Activated B cell treated with CpG ODN at 0.5 μM for 24 hours (primary cell): ENCODE results near the gene PRND. TPM values are rescaled to one million over a fixed set of nuclear protein-coding genes. Genes with fewer than 3 reads are reported as not detected.

Experiments
- ATAC-seq: fragments of 200-7000 bp; cut with Tn5 transposase; one replicate; pipeline ENCODE4 v1.10.0; 2021; ENCODE audit warnings: low read depth, mild to moderate bottlenecking, moderate library complexity
- CTCF ChIA-PET: fragments of 350-600 bp; sonication (Branson Sonifier 250); formaldehyde crosslinking; loops from one replicate; lab custom pipeline; 2021; ENCODE audit warnings: antibody characterized with exemption; lab: Charles Lee
- POLR2A ChIA-PET: fragments of 350-600 bp; sonication (Branson Sonifier 250); formaldehyde crosslinking; loops from one replicate; lab custom pipeline; 2021; ENCODE audit warnings: antibody characterized with exemption; lab: Charles Lee
- DNase-seq: peaks from one replicate; pipeline ENCODE4 v3.0.0; 2022
- H3K27ac Mint-ChIP-seq: one replicate; pipeline ENCODE4 v1.8.0; 2020; ENCODE audit warnings: mixed read lengths
- H3K27me3 Mint-ChIP-seq: one replicate; pipeline ENCODE4 v1.8.0; 2021; ENCODE audit warnings: mixed read lengths
- H3K36me3 Mint-ChIP-seq: one replicate; pipeline ENCODE4 v1.8.0; 2021; ENCODE audit warnings: low read depth, mixed read lengths
- H3K4me1 Mint-ChIP-seq: one replicate; pipeline ENCODE4 v1.8.0; 2021; ENCODE audit warnings: mixed read lengths
- H3K4me3 Mint-ChIP-seq: one replicate; pipeline ENCODE4 v1.8.0; 2020; ENCODE audit warnings: mild to moderate bottlenecking, mixed read lengths
- H3K9me3 Mint-ChIP-seq: one replicate; pipeline ENCODE4 v1.8.0; 2020; ENCODE audit warnings: mixed read lengths
- CTCF ChIP-seq: fragments of 200-600 bp; IDR thresholded peaks from one replicate; pipeline ENCODE4 v1.8.0; 2022; ENCODE audit warnings: antibody characterized with exemption, mild to moderate bottlenecking
- intact Hi-C: fragments of 100-400 bp; cut with micrococcal nuclease; formaldehyde crosslinking; loops from one replicate; pipeline ENCODE4 v1.15.1; 2024
- total RNA-seq: library from RNA; stranded (reverse); gene quantifications from 2 replicates; pipeline ENCODE4 v1.2.3, GENCODE V29; 2022

Gene PRND
- total RNA-seq, 1 donor from 2014 or later = not detected

GRCh38 chr20:4697189-4697830, 24.4 kb upstream of the PRND start:
- Mint-ChIP-seq H3K27ac (peak overlapping the region; percentile 21), H3K27me3 (no peaks in the 10 kb centered on the region), H3K4me3 (no peak overlapping the region), H3K36me3 (peaks cover 64% of the 10 kb centered on the region), H3K4me1 (peaks cover 16% of the 10 kb centered on the region), H3K9me3 (no peaks in the 10 kb centered on the region)
- intact Hi-C loops = no loop called here
- no peak for ATAC-seq
- no peak for DNase-seq
- no peak for TF ChIP-seq CTCF
- POLR2A ChIA-PET = no interaction called here
- CTCF ChIA-PET = no interaction called here

- DNase-seq = no peak
- TF ChIP-seq CTCF = no peak
- POLR2A ChIA-PET = no interaction called here
- no peak for ATAC-seq
- Mint-ChIP-seq H3K27me3 (no peaks in the 10 kb centered on the region), H3K27ac (peak overlapping the region; percentile 47), H3K36me3 (peaks cover 61% of the 10 kb centered on the region), H3K4me3 (no peak overlapping the region), H3K9me3 (no peaks in the 10 kb centered on the region), H3K4me1 (peaks cover 16% of the 10 kb centered on the region)
- CTCF ChIA-PET = interaction anchor here (1.0 kb wide), 1 partner anchor 89 kb away, joined by 3 read pairs; no protein-coding TSS in a partner anchor
- intact Hi-C loops = no loop called here
These were observed 23.9 kb upstream of the PRND start for GRCh38 chr20:4697831-4698221.

GRCh38 chr20:4699216-4699615, 22.5 kb upstream of the PRND start:
- no peaks in the 10 kb centered on the region for H3K9me3 Mint-ChIP-seq
- no peak overlapping the region for H3K4me3 Mint-ChIP-seq
- CTCF ChIA-PET = no interaction called here
- intact Hi-C loops = no loop called here
- POLR2A ChIA-PET = no interaction called here
- no peak for TF ChIP-seq CTCF
- H3K27ac Mint-ChIP-seq = no peak overlapping the region
- H3K36me3 Mint-ChIP-seq = peaks cover 52% of the 10 kb centered on the region
- H3K27me3 Mint-ChIP-seq = no peaks in the 10 kb centered on the region
- no peak for DNase-seq
- peaks cover 15% of the 10 kb centered on the region for H3K4me1 Mint-ChIP-seq
- ATAC-seq = no peak

GRCh38 chr20:4699957-4700356, 21.8 kb upstream of the PRND start:
- H3K27me3 Mint-ChIP-seq = no peaks in the 10 kb centered on the region
- no peak overlapping the region for H3K27ac Mint-ChIP-seq
- no peak overlapping the region for H3K4me3 Mint-ChIP-seq
- H3K9me3 Mint-ChIP-seq = no peaks in the 10 kb centered on the region
- ChIA-PET POLR2A (no interaction called here), CTCF (no interaction called here)
- peaks cover 21% of the 10 kb centered on the region for H3K4me1 Mint-ChIP-seq
- DNase-seq (no peak), ATAC-seq (no peak)
- intact Hi-C loops = no loop called here
- TF ChIP-seq CTCF = no peak
- H3K36me3 Mint-ChIP-seq = peaks cover 52% of the 10 kb centered on the region

- ChIA-PET POLR2A (no interaction called here), CTCF (no interaction called here)
- H3K27me3 Mint-ChIP-seq = no peaks in the 10 kb centered on the region
- DNase-seq (no peak), ATAC-seq (no peak)
- peaks cover 29% of the 10 kb centered on the region for H3K36me3 Mint-ChIP-seq
- intact Hi-C loops = no loop called here
- no peak overlapping the region for H3K27ac Mint-ChIP-seq
- no peak for TF ChIP-seq CTCF
- H3K4me3 Mint-ChIP-seq = no peak overlapping the region
- no peaks in the 10 kb centered on the region for H3K9me3 Mint-ChIP-seq
- H3K4me1 Mint-ChIP-seq = peaks cover 10% of the 10 kb centered on the region
These were observed 19.0 kb upstream of the PRND start for GRCh38 chr20:4702562-4703280.
